Adrenal gland (tissue), 12 donors: ENCODE measurements around the gene SPOCK1. TPM values are rescaled to one million over a fixed set of nuclear protein-coding genes. Genes with fewer than 3 reads are reported as not detected.

Source experiments
- DNase-seq, 7 donors: peaks; one replicate each; pipeline ENCODE4 v3.0.0-alpha.2; 2019 to 2020
- H3K27ac ChIP-seq, 5 donors: fragments of 200-600 bp; sonication (generic) in 4 of 5; 1 replicate in 3 of 5; 2 replicates in 2 of 5; pipeline versions ENCODE4 v1.5.1 to v1.8.0; 2016 to 2020; ENCODE audit warnings: mild to moderate bottlenecking in 1 of 5
- H3K27me3 ChIP-seq: fragments of 200-600 bp; 2 replicates; pipeline ENCODE4 v1.8.0; 2021
- H3K36me3 ChIP-seq, 2 donors: fragments of 200-600 bp; replicated peaks in 1 of 2; 1 replicate in 1 of 2; 2 replicates in 1 of 2; pipeline versions ENCODE4 v1.5.1 to v1.8.0; 2018 to 2022
- H3K4me1 ChIP-seq, 2 donors: fragments of 200-600 bp; replicated peaks in 1 of 2; 1 replicate in 1 of 2; 2 replicates in 1 of 2; pipeline versions ENCODE4 v1.5.1 to v1.8.0; 2018 to 2021
- H3K4me3 ChIP-seq, 4 donors: fragments of 200-600 bp; sonication (generic) in 3 of 4; one replicate each; pipeline ENCODE4 v1.5.1; 2016 to 2018
- H3K9me3 ChIP-seq, 3 donors: fragments of 200-600 bp; sonication (generic) in 1 of 3; replicated peaks in 1 of 3; 1 replicate in 2 of 3; 2 replicates in 1 of 3; pipeline versions ENCODE4 v1.5.1 to v1.8.0; 2016 to 2021
- CTCF ChIP-seq, 6 experiments: fragments of 450-650 bp in 4 of 6; fragments of 200-600 bp in 2 of 6; sonication (generic) in 1 of 6; IDR thresholded peaks; 1 replicate in 5 of 6; 2 replicates in 1 of 6; pipeline versions ENCODE4 v1.5.1 to v1.8.0; 2016 to 2021; ENCODE audit warnings: antibody characterized with exemption in 6 of 6, mild to moderate bottlenecking in 2 of 6, moderate library complexity in 1 of 6
- POLR2A ChIP-seq, 2 donors: fragments of 450-650 bp; IDR thresholded peaks; one replicate each; pipeline ENCODE4 v1.6.1; 2017; ENCODE audit warnings: antibody characterized with exemption in 2 of 2, mild to moderate bottlenecking in 2 of 2, moderate library complexity in 1 of 2
- WGBS, 4 donors: extraction: QIAGEN DNeasy Blood & Tissue Kit in 2 of 4; methylation state at CpG; one replicate each; pipeline versions ENCODE4 v1.1.5 to v1.1.7; 2013 to 2017; 5-methylcytosine and 5-hydroxymethylcytosine counted together
- intact Hi-C, 2 donors: fragments of 100-400 bp; cut with DNase I; formaldehyde crosslinking; loops; one replicate each; pipeline versions ENCODE4 v1.14.1 to v1.15.0; 2022 to 2023
- polyA plus RNA-seq, 3 donors: library from polyadenylated mRNA; stranded (reverse); fragments of 200-250 nt in 2 of 3; fragments of 350-450 nt in 1 of 3; fragmentation: Illumina TruSeq in 1 of 3; extraction: RNeasy Lipid Tissue Mini Kit (QIAGEN cat#74804) in 1 of 3; gene quantifications; one replicate each; pipeline ENCODE4 v1.2.3, GENCODE V29; 2013 to 2014
- total RNA-seq, 9 donors: library from RNA; depleted of rRNA in 4 of 9; stranded (reverse); fragments of >200 nt in 4 of 9; fragments of 120-200 nt in 1 of 9; fragmentation: NEBNext Ultra II Directional in 1 of 9; extraction: Animal tissue kit (Norgen Biotek cat#: 25700) in 1 of 9; gene quantifications; one replicate each; pipeline versions ENCODE4 v1.1.0 to v1.2.4, GENCODE V29; 2013 to 2023
- donor health status: healthy with polysubstance abuse.
- donor health status: Bipolar disorder and iron deficiency.
- donor health status: DM: yes; HTN: yes; CAD: no.
- donor health status: DM: no; HTN: no; CAD: no.
- donor health status: DM: no; HTN: no; CAD: no.
- donor health status: DM: yes; HTN: yes; CAD: no.

Gene SPOCK1
- total and polyA plus RNA-seq, 12 donors, result 5.4 to 102 (median 55.6) TPM

DNA sequence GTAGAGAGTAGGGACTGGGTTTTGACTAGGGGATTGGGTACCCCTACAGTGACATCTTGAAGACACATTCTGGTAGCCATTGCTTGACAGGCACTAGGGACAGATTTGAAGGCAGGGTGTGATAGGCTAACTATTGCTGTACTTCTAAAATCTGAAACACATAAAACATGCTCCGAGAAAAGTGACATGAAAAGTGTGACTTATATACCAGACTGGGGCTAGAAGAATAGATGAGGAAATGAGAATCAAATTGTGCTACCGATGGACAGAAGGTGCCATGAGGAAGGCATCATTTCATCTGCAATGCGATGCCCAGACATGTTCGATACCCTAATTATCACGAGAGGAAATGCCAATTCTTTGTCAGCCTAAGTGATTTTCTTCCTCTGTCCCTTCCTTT is 475.8 kb downstream of the SPOCK1 start:
- Histone ChIP-seq H3K9me3 (no peaks in the 10 kb centered on the region), H3K36me3 (no peaks in the 10 kb centered on the region), H3K4me3 (no peak overlapping the region), H3K4me1 (peaks cover 5 to 10% of the 10 kb centered on the region in 2 donors), H3K27ac (no peak overlapping the region), H3K27me3 (no peaks in the 10 kb centered on the region)
- TF ChIP-seq CTCF (IDR thresholded peaks at IDR 0.05), result no peak
- no peak for TF ChIP-seq POLR2A (IDR thresholded peaks at IDR 0.05)
- intact Hi-C loops, result no loop called here
- DNase-seq, result no peak
- WGBS, 4 donors, result 91 to 94% (median 92%) methylated on average over 5 of the region's 5 CpGs

DNA sequence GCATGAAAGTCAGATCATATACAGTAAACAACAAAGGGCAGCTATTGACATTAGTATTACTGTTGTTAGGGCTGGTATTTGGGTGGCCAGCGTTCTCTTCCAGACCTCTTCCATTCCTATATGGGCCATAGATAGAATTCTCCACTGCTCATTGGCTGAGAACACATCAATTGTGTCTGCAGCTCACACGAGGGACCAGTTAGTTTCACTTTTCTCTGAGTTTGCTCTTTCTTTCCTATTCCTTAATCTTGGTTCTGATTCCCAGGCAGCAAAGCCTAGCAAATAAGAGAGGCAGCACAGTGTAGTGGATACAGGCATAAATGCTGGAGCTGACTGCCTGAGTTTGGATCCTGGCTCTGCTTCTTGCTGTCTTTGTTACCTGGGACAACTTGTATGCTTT is 476.4 kb downstream of the SPOCK1 start:
- 41 to 61% (median 51%) methylated on average over 2 of the region's 2 CpGs for WGBS, 4 donors
- H3K36me3 ChIP-seq, result no peaks in the 10 kb centered on the region
- H3K4me1 ChIP-seq, result peaks cover 5 to 10% of the 10 kb centered on the region in 2 donors
- H3K9me3 ChIP-seq, result no peaks in the 10 kb centered on the region
- no peak overlapping the region for H3K4me3 ChIP-seq
- no peak overlapping the region for H3K27ac ChIP-seq
- intact Hi-C loops, result no loop called here
- H3K27me3 ChIP-seq, result no peaks in the 10 kb centered on the region
- no peak for TF ChIP-seq POLR2A (IDR thresholded peaks at IDR 0.05)
- TF ChIP-seq CTCF (IDR thresholded peaks at IDR 0.05), result no peak
- no peak for DNase-seq

GRCh38 chr5:137022043-137022442 is 477.1 kb downstream of the SPOCK1 start:
- WGBS, 4 donors, result 50 to 64% (median 53%) methylated on average over 3 of the region's 3 CpGs
- H3K36me3 ChIP-seq, result no peaks in the 10 kb centered on the region
- H3K27ac ChIP-seq, result no peak overlapping the region
- TF ChIP-seq POLR2A (IDR thresholded peaks at IDR 0.05), result no peak
- no peak for TF ChIP-seq CTCF (IDR thresholded peaks at IDR 0.05)
- peaks cover 5 to 10% of the 10 kb centered on the region in 2 donors for H3K4me1 ChIP-seq
- no peak overlapping the region for H3K4me3 ChIP-seq
- H3K27me3 ChIP-seq, result no peaks in the 10 kb centered on the region
- no peaks in the 10 kb centered on the region for H3K9me3 ChIP-seq
- peak in 4 of 7 donors; percentile 21 to 58 (median 37) for DNase-seq
- intact Hi-C loops, result no loop called here

DNA sequence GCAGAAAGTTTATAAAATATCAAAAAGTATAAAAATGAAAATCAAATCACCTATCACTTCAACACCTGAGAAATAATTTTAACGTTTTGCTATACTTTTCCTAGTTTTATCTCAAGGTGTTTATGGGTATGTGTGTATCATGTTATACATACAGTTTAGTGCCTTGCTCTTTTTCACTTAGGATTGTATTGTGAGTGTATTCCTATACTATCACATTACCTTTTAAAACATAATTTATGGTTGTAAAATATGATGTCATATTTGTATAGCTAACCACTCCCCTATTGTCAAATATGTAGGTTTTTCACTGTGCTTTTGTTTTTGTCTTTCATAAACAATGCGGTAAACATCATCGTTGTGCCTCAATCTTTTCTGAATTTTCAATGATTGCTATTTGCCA is 479.9 kb downstream of the SPOCK1 start:
- Histone ChIP-seq H3K4me3 (no peak overlapping the region), H3K27me3 (no peaks in the 10 kb centered on the region), H3K27ac (no peak overlapping the region), H3K4me1 (peaks cover 5 to 10% of the 10 kb centered on the region in 2 donors), H3K9me3 (no peaks in the 10 kb centered on the region), H3K36me3 (no peaks in the 10 kb centered on the region)
- WGBS, 4 donors, result 87 to 90% (median 88%) methylated on average over 3 of the region's 3 CpGs
- intact Hi-C loops, result no loop called here
- TF ChIP-seq CTCF (IDR thresholded peaks at IDR 0.05), result no peak
- TF ChIP-seq POLR2A (IDR thresholded peaks at IDR 0.05), result no peak
- no peak for DNase-seq
